Thyroid gland (tissue), 4 donors: ENCODE measurements around the gene CSTPP1.

Experiments
- POLR2A ChIP-seq, 2 donors: fragments of 450-650 bp; IDR thresholded peaks; one replicate each; pipeline ENCODE4 v1.6.1; 2017; ENCODE audit warnings: antibody characterized with exemption in 2 of 2, mild to moderate bottlenecking in 2 of 2, moderate library complexity in 1 of 2
- TF ChIP-seq, protein P1 (sequence below), 6 experiments: fragments of 200-600 bp in 3 of 6; fragments of 450-650 bp in 3 of 6; sonication (generic) in 3 of 6; IDR thresholded peaks; one replicate each; pipeline ENCODE4 v1.5.1; 2016 to 2019; ENCODE audit warnings: antibody characterized with exemption in 6 of 6, mild to moderate bottlenecking in 2 of 6, inconsistent platforms in 1 of 6, moderate library complexity in 1 of 6

DNA sequence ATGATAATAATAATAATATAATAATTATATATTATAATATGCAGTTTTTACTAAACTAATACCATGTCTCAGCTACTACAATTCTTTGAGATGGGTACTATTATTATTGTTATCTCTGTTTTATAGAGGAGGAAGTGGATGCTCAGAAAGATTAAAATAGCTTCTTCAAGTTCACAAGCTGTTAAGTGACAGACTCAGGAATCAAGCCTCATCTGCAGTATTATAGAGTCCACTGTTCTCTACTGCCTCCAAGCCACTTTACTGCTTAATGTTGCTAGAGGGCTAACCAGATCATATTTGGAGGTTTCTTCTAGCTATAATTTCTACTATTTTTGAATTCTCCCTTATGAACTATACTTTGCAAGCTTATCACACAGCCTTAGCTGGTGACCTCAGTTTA lies 62.7 kb downstream of the CSTPP1 start:
- TF ChIP-seq, protein P1, sequence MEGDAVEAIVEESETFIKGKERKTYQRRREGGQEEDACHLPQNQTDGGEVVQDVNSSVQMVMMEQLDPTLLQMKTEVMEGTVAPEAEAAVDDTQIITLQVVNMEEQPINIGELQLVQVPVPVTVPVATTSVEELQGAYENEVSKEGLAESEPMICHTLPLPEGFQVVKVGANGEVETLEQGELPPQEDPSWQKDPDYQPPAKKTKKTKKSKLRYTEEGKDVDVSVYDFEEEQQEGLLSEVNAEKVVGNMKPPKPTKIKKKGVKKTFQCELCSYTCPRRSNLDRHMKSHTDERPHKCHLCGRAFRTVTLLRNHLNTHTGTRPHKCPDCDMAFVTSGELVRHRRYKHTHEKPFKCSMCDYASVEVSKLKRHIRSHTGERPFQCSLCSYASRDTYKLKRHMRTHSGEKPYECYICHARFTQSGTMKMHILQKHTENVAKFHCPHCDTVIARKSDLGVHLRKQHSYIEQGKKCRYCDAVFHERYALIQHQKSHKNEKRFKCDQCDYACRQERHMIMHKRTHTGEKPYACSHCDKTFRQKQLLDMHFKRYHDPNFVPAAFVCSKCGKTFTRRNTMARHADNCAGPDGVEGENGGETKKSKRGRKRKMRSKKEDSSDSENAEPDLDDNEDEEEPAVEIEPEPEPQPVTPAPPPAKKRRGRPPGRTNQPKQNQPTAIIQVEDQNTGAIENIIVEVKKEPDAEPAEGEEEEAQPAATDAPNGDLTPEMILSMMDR (IDR thresholded peaks at IDR 0.05), result no peak
- no peak for TF ChIP-seq POLR2A (IDR thresholded peaks at IDR 0.05)
